MCF 10A (cell line): Measurements from ENCODE around the gene NAGA. TPM values are rescaled to one million over a fixed set of nuclear protein-coding genes. Genes with fewer than 3 reads are reported as not detected.

Experiments used
- BruUV-seq: library from RNA; stranded (reverse); fragments of 400-500 nt; replicated peaks from 2 replicates; lab custom pipeline; 2021; lab: Mats Ljungman, UMichigan
- CTCF ChIA-PET: fragments of 300-600 bp; sonication (Branson Sonifier 250); formaldehyde crosslinking; extraction: SDS; loops from one replicate; lab custom pipeline; 2021; ENCODE audit warnings: antibody characterized with exemption, inconsistent platforms; lab: Yijun Ruan, JAX
- POLR2A ChIA-PET: fragments of 300-600, 350-650 bp; sonication (Branson Sonifier 250); formaldehyde crosslinking; extraction: SDS; loops from one replicate; lab custom pipeline; 2020; ENCODE audit warnings: antibody characterized with exemption, inconsistent platforms; lab: Yijun Ruan, JAX
- DNase-seq: peaks from one replicate; pipeline ENCODE4 v3.0.0-alpha.2; 2018; ENCODE audit not compliant: unreplicated experiment
- H3K27ac Mint-ChIP-seq: one replicate; pipeline ENCODE4 v1.8.0; 2022; ENCODE audit warnings: mild to moderate bottlenecking, low read depth, mixed read lengths; ENCODE audit not compliant: unreplicated experiment
- H3K27me3 Mint-ChIP-seq: one replicate; pipeline ENCODE4 v1.8.0; 2022; ENCODE audit warnings: mixed read lengths; ENCODE audit not compliant: insufficient read depth, unreplicated experiment
- H3K36me3 Mint-ChIP-seq: one replicate; pipeline ENCODE4 v1.8.0; 2022; ENCODE audit warnings: mild to moderate bottlenecking, moderate library complexity, mixed read lengths; ENCODE audit not compliant: insufficient read depth, unreplicated experiment
- H3K4me1 Mint-ChIP-seq: one replicate; pipeline ENCODE4 v1.8.0; 2022; ENCODE audit warnings: mixed read lengths; ENCODE audit not compliant: insufficient read depth, unreplicated experiment
- H3K4me3 Mint-ChIP-seq: one replicate; pipeline ENCODE4 v1.8.0; 2022; ENCODE audit warnings: mild to moderate bottlenecking, moderate library complexity, mixed read lengths; ENCODE audit not compliant: unreplicated experiment
- H3K9me3 Mint-ChIP-seq: one replicate; pipeline ENCODE4 v1.8.0; 2022; ENCODE audit warnings: mixed read lengths; ENCODE audit not compliant: unreplicated experiment
- CTCF ChIP-seq: fragments of 200-600 bp; IDR thresholded peaks from one replicate; pipeline ENCODE4 v1.8.0; 2022; ENCODE audit warnings: antibody characterized with exemption, mild to moderate bottlenecking; ENCODE audit not compliant: unreplicated experiment
- intact Hi-C: fragments of 100-400 bp; cut with micrococcal nuclease; formaldehyde crosslinking; loops from 2 replicates; pipeline ENCODE4 v1.14.1; 2022
- total RNA-seq: library from RNA; stranded (reverse); gene quantifications from 2 replicates; pipeline ENCODE4 v1.2.3, GENCODE V29; 2022

Gene NAGA
- total RNA-seq, 1 experiment from 2014 or later: 8.0 TPM

- no TSS peak for BruUV-seq
- no peak for TF ChIP-seq CTCF
- Mint-ChIP-seq H3K4me1 (no peaks in the 10 kb centered on the region), H3K36me3 (peaks cover 6% of the 10 kb centered on the region), H3K27me3 (peaks cover 58% of the 10 kb centered on the region), H3K9me3 (peaks cover 7% of the 10 kb centered on the region), H3K4me3 (no peak overlapping the region), H3K27ac (no peak overlapping the region)
- DNase-seq: no peak
- ChIA-PET POLR2A (no interaction called here), CTCF (interaction anchor here (0.6 kb wide), 1 partner anchor 48 kb away, joined by 3 read pairs; no protein-coding TSS in a partner anchor)
- intact Hi-C loops: no loop called here
Measured at GRCh38 chr22:42016111-42016510, 54.5 kb downstream of the NAGA start.

DNA sequence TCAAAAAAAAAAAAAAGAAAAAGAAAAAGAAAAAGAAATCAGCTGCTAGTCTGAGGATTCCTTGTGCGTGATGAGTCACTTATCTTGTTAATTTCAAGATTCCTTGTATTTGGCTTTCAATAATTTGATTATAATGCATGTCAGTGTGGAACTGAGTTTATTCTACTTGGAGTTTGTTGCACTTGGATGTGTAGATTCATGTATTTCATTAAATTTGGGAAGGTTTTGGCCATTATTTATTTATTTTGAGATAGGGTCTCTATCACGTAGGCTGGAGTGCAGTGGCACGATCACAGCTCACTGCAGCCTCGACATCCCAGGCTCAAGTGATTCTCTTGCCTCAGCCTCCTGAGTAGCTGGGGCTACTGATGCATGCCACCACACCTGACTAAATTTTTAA, 57.2 kb downstream of the NAGA start:
- intact Hi-C loops: no loop called here
- H3K4me3 Mint-ChIP-seq: no peak overlapping the region
- BruUV-seq: no TSS peak
- no peak overlapping the region for H3K27ac Mint-ChIP-seq
- H3K27me3 Mint-ChIP-seq: peaks cover 42% of the 10 kb centered on the region
- H3K36me3 Mint-ChIP-seq: peaks cover 14% of the 10 kb centered on the region
- H3K9me3 Mint-ChIP-seq: peaks cover 7% of the 10 kb centered on the region
- no peaks in the 10 kb centered on the region for H3K4me1 Mint-ChIP-seq
- ChIA-PET POLR2A (interaction anchor here (0.7 kb wide), 1 partner anchor 1666 kb away, joined by 3 read pairs; no protein-coding TSS in a partner anchor), CTCF (no interaction called here)
- no peak for TF ChIP-seq CTCF
- no peak for DNase-seq

- Mint-ChIP-seq H3K27ac (no peak overlapping the region), H3K9me3 (peaks cover 8% of the 10 kb centered on the region), H3K27me3 (peaks cover 31% of the 10 kb centered on the region), H3K4me3 (no peak overlapping the region), H3K4me1 (no peaks in the 10 kb centered on the region), H3K36me3 (peaks cover 14% of the 10 kb centered on the region)
- TF ChIP-seq CTCF: no peak
- DNase-seq: no peak
- intact Hi-C loops: no loop called here
- ChIA-PET POLR2A (interaction anchor here (0.7 kb wide), 1 partner anchor 1226 kb away, joined by 4 read pairs; no protein-coding TSS in a partner anchor), CTCF (no interaction called here)
- BruUV-seq: no TSS peak
Measured at GRCh38 chr22:42010778-42011177, 59.8 kb downstream of the NAGA start.

Other genes starting within 250 kb of the NAGA start
- gene SREBF2, start 237.7 kb downstream of the NAGA start, total RNA-seq: 88.4 and 104 TPM in 2 replicates
- not detected in 2 replicates for gene SHISA8, start 155.7 kb downstream of the NAGA start, total RNA-seq
- 0.12 TPM in 2 replicates for gene TNFRSF13C, start 144.0 kb downstream of the NAGA start, total RNA-seq
- 9.1 and 21.1 TPM in 2 replicates for gene CENPM, start 123.7 kb downstream of the NAGA start, total RNA-seq
- gene SEPTIN3, start 101.4 kb downstream of the NAGA start, total RNA-seq: 0.21 and 0.29 TPM in 2 replicates
- gene WBP2NL, start 72.0 kb downstream of the NAGA start, total RNA-seq: 0.66 and 1.1 TPM in 2 replicates
- gene PHETA2, start 3.4 kb upstream of the NAGA start, total RNA-seq: 0.27 TPM in 1 of 2 replicates, not detected in the other
- gene SMDT1, start 8.9 kb upstream of the NAGA start, total RNA-seq: 76.9 and 96.7 TPM in 2 replicates
- gene NDUFA6, start 20.0 kb upstream of the NAGA start, total RNA-seq: 74.9 and 80.4 TPM in 2 replicates
- gene CYP2D6, start 60.0 kb upstream of the NAGA start, total RNA-seq: 2.0 and 3.5 TPM in 2 replicates
- 44.7 and 56.4 TPM in 2 replicates for gene TCF20, start 199.8 kb upstream of the NAGA start, total RNA-seq